B cell (primary cell): ENCODE measurements around the gene RTBDN. TPM values are rescaled to one million over a fixed set of nuclear protein-coding genes. Genes with fewer than 3 reads are reported as not detected.

ENCODE experiments used
- ATAC-seq: fragments of 200-7000 bp; cut with Tn5 transposase; one replicate; pipeline ENCODE4 v1.10.0; 2021; ENCODE audit warnings: low read depth, mild to moderate bottlenecking, moderate number of reproducible peaks, moderate library complexity
- CTCF ChIA-PET: fragments of 350-600 bp; sonication (Branson Sonifier 250); formaldehyde crosslinking; loops from one replicate; lab custom pipeline; 2021; ENCODE audit warnings: antibody characterized with exemption, inconsistent platforms; lab: Charles Lee
- POLR2A ChIA-PET: fragments of 350-600 bp; sonication (Branson Sonifier 250); formaldehyde crosslinking; loops from one replicate; lab custom pipeline; 2021; ENCODE audit warnings: antibody characterized with exemption; lab: Charles Lee
- DNase-seq: peaks from one replicate; pipeline ENCODE4 v3.0.0; 2013
- H2AFZ ChIP-seq: 2 replicates; pipeline ENCODE4 v1.6.1; 2012; ENCODE audit warnings: mild to moderate bottlenecking, low read depth, low read length; ENCODE audit not compliant: insufficient read depth, poor library complexity, severe bottlenecking
- H3K27ac ChIP-seq, 2 donors: 1 replicate in 1 of 2; 2 replicates in 1 of 2; pipeline ENCODE4 v1.5.1; 2012 to 2013; ENCODE audit warnings: low read length in 2 of 2, mild to moderate bottlenecking in 2 of 2, moderate library complexity in 1 of 2
- H3K27me3 ChIP-seq, 4 experiments: fragments of 200-600 bp in 1 of 4; sonication (generic) in 1 of 4; replicated peaks in 1 of 4; 1 replicate in 2 of 4; 2 replicates in 2 of 4; pipeline versions ENCODE4 v1.6.1 to v1.7.0; 2013 to 2016; ENCODE audit warnings: low read length in 3 of 4, mild to moderate bottlenecking in 2 of 4, mixed read lengths in 1 of 4, moderate library complexity in 1 of 4; ENCODE audit not compliant: insufficient read depth in 4 of 4, control insufficient read depth in 3 of 4; ENCODE audit errors: control extremely low read depth in 1 of 4
- H3K36me3 ChIP-seq, 2 experiments: replicated peaks in 1 of 2; 1 replicate in 1 of 2; 2 replicates in 1 of 2; pipeline versions ENCODE4 v1.6.1 to v1.7.1; 2013; ENCODE audit warnings: low read length in 1 of 2; ENCODE audit not compliant: insufficient read depth in 2 of 2, control insufficient read depth in 1 of 2; ENCODE audit errors: control extremely low read depth in 1 of 2, extremely low read depth in 1 of 2
- H3K4me1 ChIP-seq, 2 donors: fragments of 200-600 bp in 1 of 2; sonication (generic) in 1 of 2; 1 replicate in 1 of 2; 2 replicates in 1 of 2; pipeline versions ENCODE4 v1.5.1 to v1.6.1; 2013 to 2017; ENCODE audit warnings: low read length in 2 of 2; ENCODE audit not compliant: control insufficient read depth in 2 of 2, insufficient read depth in 2 of 2
- H3K4me2 ChIP-seq: replicated peaks from 2 replicates; pipeline ENCODE3; 2012; ENCODE audit warnings: mild to moderate bottlenecking, low read depth, low read length; ENCODE audit not compliant: poor library complexity, severe bottlenecking
- H3K4me3 ChIP-seq, 5 experiments: fragments of 200-600 bp in 1 of 5; sonication (generic) in 1 of 5; 1 replicate in 3 of 5; 2 replicates in 2 of 5; pipeline versions ENCODE4 v1.5.1 to v1.7.0; 2011 to 2016; ENCODE audit warnings: low read length in 4 of 5, mild to moderate bottlenecking in 4 of 5, low read depth in 2 of 5, control low read depth in 1 of 5, moderate library complexity in 1 of 5; ENCODE audit not compliant: insufficient read depth in 1 of 5; ENCODE audit errors: control extremely low read depth in 1 of 5, extremely low read depth in 1 of 5
- H3K79me2 ChIP-seq: fragments of 200-600 bp; sonication (generic); one replicate; pipeline ENCODE4 v1.6.0; 2016; ENCODE audit warnings: low read length; ENCODE audit not compliant: control insufficient read depth, insufficient read depth
- H3K9ac ChIP-seq: fragments of 200-600 bp; sonication (generic); 2 replicates; pipeline ENCODE4 v1.6.1; 2017; ENCODE audit warnings: mild to moderate bottlenecking, low read length, moderate library complexity
- H3K9me3 ChIP-seq, 3 donors: one replicate each; pipeline versions ENCODE4 v1.6.1 to v1.7.1; 2013; ENCODE audit warnings: low read length in 2 of 3; ENCODE audit not compliant: control insufficient read depth in 2 of 3, insufficient read depth in 1 of 3; ENCODE audit errors: control extremely low read depth in 1 of 3
- H4K20me1 ChIP-seq: 2 replicates; pipeline ENCODE4 v1.6.0; 2012; ENCODE audit warnings: mild to moderate bottlenecking, low read length; ENCODE audit not compliant: insufficient read depth, control insufficient read depth, poor library complexity, severe bottlenecking
- H3K27ac Mint-ChIP-seq: one replicate; pipeline ENCODE4 v1.8.0; 2021; ENCODE audit warnings: mixed read lengths
- H3K27me3 Mint-ChIP-seq: one replicate; pipeline ENCODE4 v1.8.0; 2021; ENCODE audit warnings: mixed read lengths
- H3K4me1 Mint-ChIP-seq: one replicate; pipeline ENCODE4 v1.8.0; 2021; ENCODE audit warnings: mixed read lengths
- H3K4me3 Mint-ChIP-seq: one replicate; pipeline ENCODE4 v1.8.0; 2021; ENCODE audit warnings: mixed read lengths
- H3K9me3 Mint-ChIP-seq: one replicate; pipeline ENCODE4 v1.8.0; 2022; ENCODE audit warnings: mixed read lengths; ENCODE audit not compliant: insufficient read depth
- CTCF ChIP-seq: fragments of 200-600 bp; IDR thresholded peaks from one replicate; pipeline ENCODE4 v1.8.0; 2022; ENCODE audit warnings: antibody characterized with exemption, mild to moderate bottlenecking
- EZH2 ChIP-seq: IDR thresholded peaks from 2 replicates; pipeline ENCODE4 v1.6.1; 2012; ENCODE audit warnings: borderline replicate concordance, low read depth, mild to moderate bottlenecking, moderate library complexity, low read length; ENCODE audit not compliant: insufficient read depth, poor library complexity, severe bottlenecking
- WGBS: methylation state at CpG from one replicate; pipeline ENCODE4 v1.1.5; 2013; ENCODE audit warnings: missing lambda C conversion rate; ENCODE audit not compliant: insufficient coverage; 5-methylcytosine and 5-hydroxymethylcytosine counted together
- intact Hi-C: fragments of 100-400 bp; cut with micrococcal nuclease; formaldehyde crosslinking; loops from one replicate; pipeline ENCODE4 v1.10.0; 2022
- polyA plus RNA-seq: library from polyadenylated mRNA; depleted of rRNA; stranded (reverse); fragments of >200 nt; gene quantifications from 2 replicates; pipeline ENCODE4 v1.2.3, GENCODE V29; 2012
- total RNA-seq, 2 donors: library from RNA; stranded (reverse); fragments of 120-200 nt in 1 of 2; gene quantifications; 1 replicate in 1 of 2; 2 replicates in 1 of 2; pipeline versions ENCODE4 v1.2.3 to v1.2.4, GENCODE V29; 2013 to 2022

The RTBDN gene
- total and polyA plus RNA-seq, 2 donors (not counting 1 experiment from before 2014, with no cell fraction given), result not detected

DNA sequence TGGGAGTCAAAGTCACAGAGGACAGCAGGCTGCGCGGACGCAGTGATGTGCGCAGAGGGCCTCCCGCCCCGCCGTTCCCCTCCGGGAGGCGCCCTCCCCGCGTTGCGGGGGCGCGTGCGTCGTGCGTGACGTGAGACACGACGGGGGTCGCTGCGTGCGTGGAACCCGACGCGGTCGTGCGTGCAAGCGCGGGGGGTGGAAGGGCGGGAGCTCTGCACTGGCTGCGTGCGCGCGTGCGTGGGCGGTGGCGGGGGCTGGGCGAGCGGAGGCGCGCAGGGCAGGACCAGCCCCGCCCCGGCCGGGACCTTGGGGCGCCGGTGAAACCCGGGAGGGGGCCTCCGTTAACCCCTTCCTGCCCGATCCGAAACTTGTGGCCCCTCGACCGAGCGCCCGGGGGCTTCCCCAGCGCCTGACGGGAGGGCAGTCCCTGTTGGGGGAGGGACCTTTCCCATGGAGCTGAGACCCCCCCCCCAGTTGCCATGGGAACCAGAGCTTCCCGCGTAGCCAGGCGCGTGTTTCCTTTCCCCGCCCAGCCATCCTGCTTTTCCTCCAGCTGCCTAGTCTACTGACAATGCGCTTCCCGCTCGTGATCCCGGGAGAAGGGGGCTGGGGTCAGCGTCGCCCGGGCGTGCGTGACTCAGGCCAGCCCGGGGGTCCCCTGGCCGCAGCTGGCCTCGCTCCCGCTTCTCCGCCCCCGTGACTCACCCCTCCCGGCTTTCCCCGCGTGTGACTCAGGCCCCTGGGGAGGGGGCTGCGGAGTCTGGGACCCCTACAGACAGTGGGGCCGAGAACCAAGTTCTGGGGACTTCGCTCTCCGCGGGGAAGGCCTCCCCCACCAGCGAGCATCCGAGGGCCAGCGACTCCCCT lies 51.7 kb downstream of the RTBDN start:
- Histone ChIP-seq H3K79me2 (no peaks in the 10 kb centered on the region), H3K36me3 (no peaks in the 10 kb centered on the region), H3K4me2 (peak overlapping the region; percentile 96), H3K4me3 (peak overlapping the region in 4 of 5 experiments; percentile 55 to 64 (median 57)), H4K20me1 (no peaks in the 10 kb centered on the region), H2AFZ (no peak overlapping the region), H3K9ac (peak overlapping the region; percentile 76), H3K4me1 (peaks cover 68 to 81% of the 10 kb centered on the region in 2 donors), H3K9me3 (no peaks in the 10 kb centered on the region), H3K27me3 (no peaks in the 10 kb centered on the region), H3K27ac (peak overlapping the region; percentile 92 to 97)
- Mint-ChIP-seq H3K27me3 (no peaks in the 10 kb centered on the region), H3K9me3 (no peaks in the 10 kb centered on the region), H3K4me3 (peak overlapping the region; percentile 89), H3K27ac (no peak overlapping the region), H3K4me1 (peaks cover 44% of the 10 kb centered on the region)
- ChIA-PET POLR2A (interaction anchor here (0.5 to 4.9 kb wide), 4 partner anchors 11 to 135 kb away, joined by 4 to 118 read pairs (median 8); partner anchors contain the start of genes JUNB and RNASEH2A), CTCF (interaction anchor here (0.6 to 27.9 kb wide), 5 partner anchors 16 to 1597 kb away, joined by 3 to 1147 read pairs (median 5); partner anchors contain the start of genes JUNB, PRDX2, RNASEH2A and THSD8)
- under 1% methylated on average over 82 of the region's 88 CpGs for WGBS
- TF ChIP-seq EZH2 (no peak), CTCF (no peak)
- intact Hi-C loops, result loop anchor here (1.0 kb wide), 1 partner anchor 8 kb away; no protein-coding TSS in a partner anchor
- peak; percentile 58 for ATAC-seq
- peak; percentile 99 for DNase-seq

GRCh38 chr19:12782174-12782423 lies 52.3 kb downstream of the RTBDN start:
- DNase-seq (no peak), ATAC-seq (no peak)
- 1% methylated on average over 12 of the region's 12 CpGs for WGBS
- no peaks in the 10 kb centered on the region for H3K27me3 Mint-ChIP-seq
- H3K79me2 ChIP-seq, result no peaks in the 10 kb centered on the region
- peak overlapping the region; percentile 96 for H3K4me2 ChIP-seq
- TF ChIP-seq EZH2 (no peak), CTCF (no peak)
- no peaks in the 10 kb centered on the region for H3K27me3 ChIP-seq
- CTCF ChIA-PET, result interaction anchor here (0.6 to 27.9 kb wide), 3 partner anchors 16 to 152 kb away, joined by 3 to 1147 read pairs (median 6); partner anchors contain the start of genes JUNB, PRDX2, RNASEH2A and THSD8
- no peak overlapping the region for H3K27ac Mint-ChIP-seq
- H3K9ac ChIP-seq, result peak overlapping the region; percentile 76
- H3K9me3 ChIP-seq, result no peaks in the 10 kb centered on the region
- H4K20me1 ChIP-seq, result no peaks in the 10 kb centered on the region
- H3K27ac ChIP-seq, result peak overlapping the region; percentile 92 to 97
- POLR2A ChIA-PET, result interaction anchor here (4.9 kb wide), 1 partner anchor 11 kb away, joined by 118 read pairs; the partner anchor contains the start of gene JUNB
- H3K36me3 ChIP-seq, result no peaks in the 10 kb centered on the region
- peak overlapping the region; percentile 89 for H3K4me3 Mint-ChIP-seq
- peak overlapping the region in 4 of 5 experiments; percentile 55 to 64 (median 57) for H3K4me3 ChIP-seq
- intact Hi-C loops, result loop anchor here (1.0 kb wide), 1 partner anchor 8 kb away; no protein-coding TSS in a partner anchor
- peaks cover 67 to 81% of the 10 kb centered on the region in 2 donors for H3K4me1 ChIP-seq
- H2AFZ ChIP-seq, result no peak overlapping the region
- peaks cover 49% of the 10 kb centered on the region for H3K4me1 Mint-ChIP-seq
- H3K9me3 Mint-ChIP-seq, result no peaks in the 10 kb centered on the region
